Loucy (cell line): ENCODE results near the gene TRIM58.

Source experiments
- EZH2phosphoT487 ChIP-seq: fragments of 200-600 bp; IDR thresholded peaks from 2 replicates; pipeline ENCODE4 v1.6.1; 2018; ENCODE audit warnings: antibody characterized with exemption, mild to moderate bottlenecking, moderate library complexity, borderline replicate concordance
- TF ChIP-seq, protein P1 (sequence below): fragments of 200-600 bp; sonication (generic); conservative IDR thresholded peaks from 2 replicates; pipeline ENCODE4 v1.5.1; 2014; ENCODE audit warnings: mild to moderate bottlenecking, antibody characterized with exemption, low read length

DNA sequence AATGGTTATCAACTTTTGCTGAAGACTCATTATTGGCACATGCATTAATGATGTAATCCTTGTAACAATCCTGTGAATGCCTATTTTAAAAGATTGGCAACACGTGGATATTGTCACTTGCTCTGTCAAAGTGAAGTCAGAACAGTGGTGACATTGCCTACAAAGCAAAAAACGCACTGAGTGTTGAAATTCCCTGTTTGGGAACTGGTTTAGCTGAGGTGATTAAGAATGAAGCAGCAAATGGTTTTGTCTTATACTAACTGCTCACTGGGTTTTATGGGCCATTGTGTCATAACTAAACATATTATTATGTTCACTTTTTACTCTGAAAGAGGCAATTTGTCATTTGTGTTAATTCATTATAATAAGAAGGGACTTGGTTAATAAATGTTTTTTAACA lies 44.4 kb upstream of the TRIM58 start:
- TF ChIP-seq, protein P1, sequence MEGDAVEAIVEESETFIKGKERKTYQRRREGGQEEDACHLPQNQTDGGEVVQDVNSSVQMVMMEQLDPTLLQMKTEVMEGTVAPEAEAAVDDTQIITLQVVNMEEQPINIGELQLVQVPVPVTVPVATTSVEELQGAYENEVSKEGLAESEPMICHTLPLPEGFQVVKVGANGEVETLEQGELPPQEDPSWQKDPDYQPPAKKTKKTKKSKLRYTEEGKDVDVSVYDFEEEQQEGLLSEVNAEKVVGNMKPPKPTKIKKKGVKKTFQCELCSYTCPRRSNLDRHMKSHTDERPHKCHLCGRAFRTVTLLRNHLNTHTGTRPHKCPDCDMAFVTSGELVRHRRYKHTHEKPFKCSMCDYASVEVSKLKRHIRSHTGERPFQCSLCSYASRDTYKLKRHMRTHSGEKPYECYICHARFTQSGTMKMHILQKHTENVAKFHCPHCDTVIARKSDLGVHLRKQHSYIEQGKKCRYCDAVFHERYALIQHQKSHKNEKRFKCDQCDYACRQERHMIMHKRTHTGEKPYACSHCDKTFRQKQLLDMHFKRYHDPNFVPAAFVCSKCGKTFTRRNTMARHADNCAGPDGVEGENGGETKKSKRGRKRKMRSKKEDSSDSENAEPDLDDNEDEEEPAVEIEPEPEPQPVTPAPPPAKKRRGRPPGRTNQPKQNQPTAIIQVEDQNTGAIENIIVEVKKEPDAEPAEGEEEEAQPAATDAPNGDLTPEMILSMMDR = no peak
- TF ChIP-seq EZH2phosphoT487 = no peak
